ENCODE measurements around the gene DDX54.

Gene DDX54

GRCh38 chr12:113116875-113117274, 68.4 kb downstream of the DDX54 start:
- no peak for DNase-seq

GRCh38 chr12:113115455-113116126, 69.7 kb downstream of the DDX54 start:
- DNase-seq = no peak

DNA sequence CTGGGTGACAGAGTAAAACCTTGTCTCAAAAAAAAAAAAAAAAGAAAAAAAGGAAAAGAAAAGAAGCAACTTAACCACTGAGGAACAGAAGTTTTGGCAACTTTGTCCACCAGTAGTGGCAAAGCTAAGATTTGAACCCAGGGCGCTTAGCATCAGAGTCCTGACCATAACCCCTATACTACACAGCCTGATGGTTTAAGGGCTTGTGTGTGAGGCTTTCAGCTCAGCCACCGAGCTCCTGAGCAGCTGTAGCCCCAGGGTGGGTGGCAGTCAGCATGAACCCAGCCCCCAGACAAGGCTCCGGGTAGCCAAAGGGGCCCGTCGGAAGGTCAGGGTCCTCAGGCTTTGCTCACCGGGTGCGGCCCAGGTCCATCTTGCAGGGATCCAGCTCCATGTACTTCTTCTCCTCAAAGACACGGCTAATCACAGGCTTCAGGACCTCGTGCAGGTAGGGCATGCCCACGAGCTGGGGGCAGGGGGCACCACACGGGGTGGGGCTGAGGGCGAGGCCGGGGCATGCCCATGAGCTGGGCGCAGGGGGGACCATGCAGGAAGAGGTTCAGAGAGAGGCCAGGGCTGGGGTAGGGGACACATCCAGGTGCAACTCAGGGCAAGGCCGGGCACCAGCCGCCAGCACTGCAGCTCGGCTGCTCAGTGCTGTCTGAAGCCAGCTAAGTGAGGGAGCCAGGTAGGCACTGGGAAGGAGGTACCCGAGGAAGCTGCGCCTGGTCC, 70.7 kb downstream of the DDX54 start:
- no peak for DNase-seq

GRCh38 chr12:113113397-113113796, 71.9 kb downstream of the DDX54 start:
- no peak for DNase-seq

GRCh38 chr12:113112043-113112899, 73.0 kb downstream of the DDX54 start:
- DNase-seq = no peak

GRCh38 chr12:113111247-113111646, 74.0 kb downstream of the DDX54 start:
- DNase-seq = no peak

GRCh38 chr12:113109872-113110599, 75.2 kb downstream of the DDX54 start:
- no peak for DNase-seq

DNA sequence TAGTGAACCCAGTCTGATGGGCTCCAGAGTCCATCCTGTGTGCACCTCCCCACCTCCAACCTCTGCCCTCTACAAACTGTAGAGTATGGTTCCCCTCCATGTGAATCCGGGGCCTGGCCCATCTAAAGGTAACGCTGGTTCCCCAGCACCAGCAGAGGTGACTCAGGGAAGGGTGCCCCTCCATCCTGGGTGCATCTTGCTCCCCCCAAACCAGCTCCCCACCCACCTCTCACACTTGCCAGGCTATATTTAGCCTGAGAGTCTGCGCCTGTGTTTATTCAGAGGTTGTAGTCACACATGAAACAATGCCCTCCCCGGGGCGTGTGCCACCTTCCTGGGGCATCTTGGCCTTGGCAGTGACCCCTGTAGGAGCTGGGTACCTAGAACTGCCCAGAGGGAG, 75.9 kb downstream of the DDX54 start:
- DNase-seq = no peak

- no peak for DNase-seq
Observed at GRCh38 chr12:113108308-113108707, 77.0 kb downstream of the DDX54 start.
